ENCODE data around the gene NXPH3. TPM values are rescaled to one million over a fixed set of nuclear protein-coding genes. Genes with fewer than 3 reads are reported as not detected.

NXPH3 gene
- total and polyA plus RNA-seq, 2 of the 13 experiments (the other 11 are each of a cell fraction or from before 2014, with no cell fraction given) = 0.04 to 0.58 TPM

GRCh38 chr17:49596613-49597244, 21.1 kb downstream of the NXPH3 start (continued):
- TF ChIP-seq SOX13 (IDR thresholded peaks at IDR 0.05) (peak; percentile 57; the same call in 1 of the 2 replicates), SOX13 (CRISPR knock-in tag; conservative IDR thresholded peaks at IDR 0.05 in 1 of 2, IDR thresholded peaks at IDR 0.05 in 1 of 2) (peak in 1 of 2 experiments; percentile 85; a peak in 2 of 4 replicates), SKI (IDR thresholded peaks at IDR 0.05; ENCODE audit: partially characterized antibody) (no peak), ZBTB7B (CRISPR knock-in tag; IDR thresholded peaks at IDR 0.05) (no peak), FIP1L1 (IDR thresholded peaks at IDR 0.05; ENCODE audit: borderline replicate concordance, insufficient read depth, low read depth, low read length) (no peak), FOXP1 (IDR thresholded peaks at IDR 0.05) (peak; percentile 42; the same call in 1 of the 2 replicates), FOXP1 (CRISPR knock-in tag; IDR thresholded peaks at IDR 0.05) (peak; percentile 86; the same call in 1 of the 2 replicates), SOX6 (IDR thresholded peaks at IDR 0.05) (no peak), SOX6 (CRISPR knock-in tag; IDR thresholded peaks at IDR 0.05) (peak; percentile 71), TBX3 (IDR thresholded peaks at IDR 0.05; ENCODE audit: borderline replicate concordance) (peak; percentile 70; the same call in 1 of the 2 replicates), CREB3 (CRISPR knock-in tag; IDR thresholded peaks at IDR 0.05) (no peak), IRF2 (CRISPR knock-in tag; IDR thresholded peaks at IDR 0.05) (0 out of 2 replicates have a peak, but pooled peaks have one; percentile 7), NCOA2 (CRISPR knock-in tag; IDR thresholded peaks at IDR 0.05) (0 out of 2 replicates have a peak, but pooled peaks have one; percentile 17), ZIK1 (CRISPR knock-in tag; IDR thresholded peaks at IDR 0.05; ENCODE audit: borderline replicate concordance, low read depth) (no peak), ZNF281 (CRISPR knock-in tag; IDR thresholded peaks at IDR 0.05; ENCODE audit: borderline replicate concordance) (peak; percentile 31; the same call in 1 of the 2 replicates), SALL1 (CRISPR knock-in tag; IDR thresholded peaks at IDR 0.05) (peak; percentile 27; the same call in 1 of the 2 replicates), ZNF576 (CRISPR knock-in tag; IDR thresholded peaks at IDR 0.05) (no peak), KLF12 (CRISPR knock-in tag; IDR thresholded peaks at IDR 0.05; ENCODE audit: borderline replicate concordance) (no peak), ZNF3 (CRISPR knock-in tag; IDR thresholded peaks at IDR 0.05) (no peak), NR2F6 (IDR thresholded peaks at IDR 0.05) (peak; percentile 17; the same call in 1 of the 2 replicates), NR2F6 (CRISPR knock-in tag; IDR thresholded peaks at IDR 0.05) (no peak), ARID5B (CRISPR knock-in tag; IDR thresholded peaks at IDR 0.05) (peak; percentile 35; the same call in 1 of the 2 replicates), SSRP1 (CRISPR knock-in tag; IDR thresholded peaks at IDR 0.05) (peak; percentile 61; the same call in 1 of the 2 replicates), JUN (CRISPR knock-in tag; IDR thresholded peaks at IDR 0.05) (0 out of 2 replicates have a peak, but pooled peaks have one; percentile 29), RXRB (CRISPR knock-in tag; IDR thresholded peaks at IDR 0.05; ENCODE audit: borderline replicate concordance) (peak; percentile 13; the same call in 1 of the 2 replicates)

All from HepG2 (cell line).